HG03066 (cell line): ENCODE measurements around the gene AGAP1.

Experiments
- ATAC-seq: cut with Tn5 transposase; IDR thresholded peaks from one replicate; pipeline ENCODE4 v1.9.1; 2021; ENCODE audit warnings: low read depth; ENCODE audit not compliant: unreplicated experiment

AGAP1 gene

DNA sequence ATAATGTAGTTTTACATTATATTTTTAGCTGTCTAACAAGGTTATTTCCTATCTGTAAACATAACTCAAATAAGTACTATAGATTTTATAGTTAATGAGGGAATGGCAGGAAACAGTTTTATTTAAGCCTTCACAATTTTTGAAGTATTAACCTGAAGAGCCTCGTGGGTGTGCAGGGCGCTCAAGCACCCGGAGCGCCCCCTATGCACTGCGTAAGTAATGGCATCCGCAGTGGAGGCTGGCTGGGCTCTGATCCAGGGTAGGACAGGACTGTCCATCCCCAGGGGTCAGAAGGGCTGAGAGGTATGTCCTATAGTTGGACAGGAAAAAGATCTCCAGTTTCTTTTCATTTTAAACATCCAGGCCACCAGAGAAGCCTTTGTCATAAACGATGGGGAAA is 682.6 kb downstream of the AGAP1 start:
- no peak for ATAC-seq

DNA sequence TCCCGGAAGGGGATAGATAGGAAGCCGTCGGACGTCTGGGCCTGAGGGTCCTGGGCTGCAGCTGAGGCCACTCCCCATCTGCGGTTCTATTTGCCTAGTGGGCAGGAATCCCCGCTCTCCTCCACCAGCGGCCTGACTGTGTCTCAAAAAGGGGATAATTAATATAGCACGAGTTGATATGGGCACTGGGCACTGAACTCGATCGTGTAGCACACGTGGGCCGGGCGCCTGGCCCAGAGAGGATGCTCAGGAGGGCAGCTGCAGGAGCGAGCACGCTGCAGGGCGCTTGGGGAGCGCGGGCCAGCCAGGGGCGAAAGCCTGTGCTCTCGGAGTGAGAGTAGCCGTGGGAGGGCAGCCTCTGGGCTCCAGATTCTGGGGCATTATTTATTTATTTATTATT is 683.1 kb downstream of the AGAP1 start:
- no peak for ATAC-seq

- ATAC-seq = no peak
These were observed 683.7 kb downstream of the AGAP1 start for GRCh38 chr2:236177604-236177966.

DNA sequence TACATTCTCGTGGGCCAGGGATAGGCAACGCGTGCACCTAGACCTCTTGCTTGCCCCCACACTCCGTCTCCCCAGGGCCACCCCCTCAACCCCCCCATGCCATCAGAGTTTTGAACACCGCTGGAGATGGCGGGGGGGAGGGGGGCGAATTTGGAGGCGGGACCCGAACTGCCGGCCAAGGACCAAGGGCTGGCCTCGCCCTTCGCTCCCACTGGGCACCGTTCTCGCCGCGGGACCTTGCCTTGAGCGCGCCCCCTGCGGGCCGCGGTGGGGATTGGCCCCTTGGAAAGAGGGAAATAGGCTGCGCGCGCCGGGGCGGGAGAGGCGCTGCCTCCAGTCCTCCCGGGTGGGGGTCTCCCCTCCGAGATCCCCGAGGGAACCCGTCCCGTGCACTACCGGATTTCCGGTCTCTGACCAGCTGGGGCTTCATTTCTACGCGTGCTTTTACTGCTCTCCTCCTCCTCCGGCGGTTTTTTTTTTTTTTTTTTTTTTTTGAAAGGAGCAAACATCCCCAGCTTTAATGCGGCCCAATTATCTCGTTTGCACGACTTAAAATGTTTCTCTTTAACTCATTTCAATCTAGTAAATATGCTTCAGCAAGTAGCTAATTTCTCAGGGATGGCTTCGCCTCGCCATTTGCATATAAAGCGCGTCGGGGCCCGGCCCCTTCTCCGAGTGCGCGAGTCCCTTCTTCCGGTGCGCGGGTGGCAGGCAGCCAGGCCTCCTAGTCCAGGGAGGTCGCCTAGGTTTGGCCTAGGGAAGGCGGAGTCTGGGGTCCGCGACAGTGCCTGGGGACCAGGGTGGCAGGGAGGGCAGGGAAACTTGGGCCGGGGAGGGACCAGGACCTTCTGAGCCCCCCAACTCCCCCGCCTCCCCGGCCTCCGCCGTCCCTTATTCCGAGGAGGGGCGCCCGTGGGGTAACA is 684.4 kb downstream of the AGAP1 start:
- ATAC-seq = no peak

DNA sequence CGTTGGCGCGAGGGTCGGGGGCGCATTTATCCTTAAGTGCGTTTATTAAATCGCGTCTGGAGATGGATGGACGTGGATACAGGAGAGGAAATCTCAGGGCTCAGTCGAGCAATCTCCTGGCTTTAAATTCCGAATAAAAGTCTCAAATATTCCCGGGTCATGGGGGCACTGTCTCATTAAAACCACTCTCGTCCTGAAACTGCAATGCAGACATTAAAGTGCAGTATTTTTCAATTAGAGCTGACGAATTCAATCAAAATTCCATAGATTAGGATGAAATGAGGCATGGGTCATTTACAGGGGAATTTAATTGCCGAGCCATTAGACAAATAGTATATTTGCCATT is 685.0 kb downstream of the AGAP1 start:
- no peak for ATAC-seq

GRCh38 chr2:236179236-236180075 is 685.6 kb downstream of the AGAP1 start:
- ATAC-seq = no peak

- no peak for ATAC-seq
These were observed 686.4 kb downstream of the AGAP1 start for GRCh38 chr2:236180076-236180816.

DNA sequence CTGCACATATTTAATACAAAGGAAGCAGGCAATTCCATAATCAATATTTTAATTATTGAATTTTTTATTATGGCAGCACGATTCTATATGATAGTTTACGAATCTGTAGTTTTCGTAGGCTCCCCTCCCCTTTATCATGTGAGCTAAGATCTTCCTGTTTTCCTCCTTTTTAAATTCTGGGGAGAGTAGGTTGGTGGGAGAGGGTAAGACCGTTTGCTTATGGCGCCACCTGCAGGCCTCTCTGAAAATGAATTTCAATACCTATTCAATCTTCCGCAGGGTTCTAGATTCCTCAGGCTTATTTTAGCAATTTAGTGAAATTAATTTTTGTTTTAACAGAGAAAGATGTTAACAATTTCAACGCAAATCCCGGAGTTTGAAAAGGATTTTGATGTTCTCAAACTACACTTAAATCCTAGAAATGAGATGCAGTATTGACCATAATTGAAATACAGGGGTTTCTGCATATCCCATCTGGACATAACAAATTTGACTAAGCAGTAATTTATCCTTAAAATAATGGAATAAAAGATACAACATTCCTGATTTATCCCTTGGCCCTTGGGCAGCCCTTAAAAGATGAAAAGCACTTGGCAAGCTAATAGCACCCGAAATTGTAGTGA is 687.1 kb downstream of the AGAP1 start:
- no peak for ATAC-seq
